Fibroblast of lung (primary cell): ENCODE measurements around the gene CHAD. TPM values are rescaled to one million over a fixed set of nuclear protein-coding genes. Genes with fewer than 3 reads are reported as not detected.
"Not testable (repeated sequence)": the region's sequence is repeated elsewhere in the genome, so short reads cannot be mapped to it uniquely, and the experiment has no call there.

Experiments used
- DNase-seq, 2 donors: peaks; one replicate each; pipeline versions ENCODE4 v3.0.0 to v3.0.0-alpha.2; 2010; ENCODE audit warnings: low read depth in 2 of 2
- H2AFZ ChIP-seq: 2 replicates; pipeline ENCODE4 v1.5.1; 2012; ENCODE audit warnings: low read length, control low read depth, inconsistent platforms
- H3K27ac ChIP-seq: 2 replicates; pipeline ENCODE4 v1.5.1; 2011; ENCODE audit warnings: low read length, control low read depth; ENCODE audit not compliant: insufficient read depth
- H3K27me3 ChIP-seq: 2 replicates; pipeline ENCODE4 v1.5.1; 2011; ENCODE audit warnings: mild to moderate bottlenecking, low read length; ENCODE audit not compliant: control insufficient read depth, insufficient read depth
- H3K36me3 ChIP-seq: 2 replicates; pipeline ENCODE4 v1.5.1; 2011; ENCODE audit warnings: low read length; ENCODE audit not compliant: control insufficient read depth, insufficient read depth
- H3K4me1 ChIP-seq: 2 replicates; pipeline ENCODE4 v1.5.1; 2011; ENCODE audit warnings: low read length; ENCODE audit not compliant: control insufficient read depth, insufficient read depth; ENCODE audit errors: extremely low read depth
- H3K4me2 ChIP-seq: 2 replicates; pipeline ENCODE4 v1.5.1; 2011; ENCODE audit warnings: low read length, control low read depth; ENCODE audit not compliant: insufficient read depth; ENCODE audit errors: extremely low read depth
- H3K4me3 ChIP-seq, 4 experiments: fragments of 200-600 bp in 1 of 4; sonication (generic) in 1 of 4; replicated peaks in 1 of 4; 2 replicates each; pipeline ENCODE4 v1.5.1; 2011 to 2016; ENCODE audit warnings: low read length in 4 of 4, low read depth in 3 of 4, mild to moderate bottlenecking in 3 of 4, control low read depth in 2 of 4, inconsistent platforms in 1 of 4, mixed read lengths in 1 of 4; ENCODE audit not compliant: insufficient read depth in 1 of 4; ENCODE audit errors: control extremely low read depth in 1 of 4
- H3K79me2 ChIP-seq: 2 replicates; pipeline ENCODE4 v1.5.1; 2012; ENCODE audit warnings: mild to moderate bottlenecking, low read length, inconsistent platforms; ENCODE audit not compliant: control insufficient read depth, insufficient read depth
- H3K9ac ChIP-seq: 2 replicates; pipeline ENCODE4 v1.5.1; 2011; ENCODE audit warnings: mild to moderate bottlenecking, low read length, control low read depth; ENCODE audit not compliant: insufficient read depth
- H3K9me3 ChIP-seq: 2 replicates; pipeline ENCODE4 v1.5.1; 2012; ENCODE audit warnings: low read depth, low read length; ENCODE audit not compliant: control insufficient read depth, insufficient read depth
- H4K20me1 ChIP-seq: 2 replicates; pipeline ENCODE4 v1.5.1; 2011; ENCODE audit warnings: low read length; ENCODE audit not compliant: control insufficient read depth, insufficient read depth; ENCODE audit errors: extremely low read depth
- CTCF ChIP-seq, 2 donors: IDR thresholded peaks in 1 of 2; conservative IDR thresholded peaks in 1 of 2; 1 replicate in 1 of 2; 2 replicates in 1 of 2; pipeline ENCODE4 v1.5.1; 2011 to 2012; ENCODE audit warnings: low read length in 2 of 2, control low read depth in 1 of 2, inconsistent platforms in 1 of 2, low read depth in 1 of 2, mild to moderate bottlenecking in 1 of 2
- EZH2 ChIP-seq: IDR thresholded peaks from 2 replicates; pipeline ENCODE4 v1.5.1; 2012; ENCODE audit warnings: low read length, control low read depth, mild to moderate bottlenecking; ENCODE audit errors: missing control alignments
- polyA plus RNA-seq, 2 donors: library from polyadenylated mRNA; depleted of rRNA in 1 of 2; stranded (reverse) in 1 of 2; unstranded in 1 of 2; fragments of >200 nt; gene quantifications; 2 replicates each; pipeline ENCODE4 v1.2.1, GENCODE V29; 2011 to 2012; ENCODE audit warnings: missing spikeins in 1 of 2
- total RNA-seq: library from RNA; depleted of rRNA; stranded (reverse); fragments of >200 nt; gene quantifications from 2 replicates; pipeline ENCODE4 v1.2.1, GENCODE V29; 2014

Gene CHAD
- total and polyA plus RNA-seq, 2 donors (not counting 1 experiment from before 2014, with no cell fraction given): not detected

- Histone ChIP-seq H4K20me1 (no peaks in the 10 kb centered on the region), H3K27ac (no peak overlapping the region), H3K9ac (no peak overlapping the region), H3K4me1 (no peaks in the 10 kb centered on the region), H3K4me2 (no peak overlapping the region), H3K36me3 (no peaks in the 10 kb centered on the region), H3K79me2 (no peaks in the 10 kb centered on the region), H3K4me3 (no peak overlapping the region), H2AFZ (no peak overlapping the region), H3K9me3 (no peaks in the 10 kb centered on the region), H3K27me3 (no peaks in the 10 kb centered on the region)
- no peak for DNase-seq
- TF ChIP-seq EZH2 (no peak), CTCF (conservative IDR thresholded peaks at IDR 0.05 in 1 of 2, IDR thresholded peaks at IDR 0.05 in 1 of 2; ENCODE audit: low read depth in 1 of 2, low read length in 2 of 2) (no peak)
Measured at GRCh38 chr17:50430821-50431618, 37.7 kb downstream of the CHAD start.

GRCh38 chr17:50429793-50430192 is 38.9 kb downstream of the CHAD start:
- H3K4me1 ChIP-seq: peaks cover 8% of the 10 kb centered on the region
- H3K27me3 ChIP-seq: no peaks in the 10 kb centered on the region
- no peaks in the 10 kb centered on the region for H3K79me2 ChIP-seq
- no peak overlapping the region for H3K9ac ChIP-seq
- no peaks in the 10 kb centered on the region for H3K36me3 ChIP-seq
- no peak overlapping the region for H3K27ac ChIP-seq
- no peak overlapping the region for H2AFZ ChIP-seq
- no peak overlapping the region for H3K4me3 ChIP-seq
- no peak for DNase-seq
- no peaks in the 10 kb centered on the region for H4K20me1 ChIP-seq
- no peaks in the 10 kb centered on the region for H3K9me3 ChIP-seq
- TF ChIP-seq CTCF (conservative IDR thresholded peaks at IDR 0.05 in 1 of 2, IDR thresholded peaks at IDR 0.05 in 1 of 2; ENCODE audit: low read depth in 1 of 2, low read length in 2 of 2): no peak
- no peak for TF ChIP-seq EZH2
- no peak overlapping the region for H3K4me2 ChIP-seq

- H3K9ac ChIP-seq: no peak overlapping the region
- H3K9me3 ChIP-seq: no peaks in the 10 kb centered on the region
- no peaks in the 10 kb centered on the region for H3K27me3 ChIP-seq
- no peaks in the 10 kb centered on the region for H3K79me2 ChIP-seq
- TF ChIP-seq CTCF (conservative IDR thresholded peaks at IDR 0.05 in 1 of 2, IDR thresholded peaks at IDR 0.05 in 1 of 2; ENCODE audit: low read depth in 1 of 2, low read length in 2 of 2) (no peak), EZH2 (no peak)
- H3K4me2 ChIP-seq: no peak overlapping the region
- H3K4me1 ChIP-seq: peaks cover 12% of the 10 kb centered on the region
- H3K4me3 ChIP-seq: no peak overlapping the region
- no peaks in the 10 kb centered on the region for H3K36me3 ChIP-seq
- H4K20me1 ChIP-seq: no peaks in the 10 kb centered on the region
- no peak overlapping the region for H2AFZ ChIP-seq
- DNase-seq: no peak
- H3K27ac ChIP-seq: no peak overlapping the region
Measured at GRCh38 chr17:50428831-50429424, 39.8 kb downstream of the CHAD start.

- H4K20me1 ChIP-seq, H3K9me3 ChIP-seq, H3K27ac ChIP-seq, DNase-seq, H3K27me3 ChIP-seq, H3K4me2 ChIP-seq, H3K36me3 ChIP-seq, H2AFZ ChIP-seq, H3K79me2 ChIP-seq, H3K4me3 ChIP-seq, H3K9ac ChIP-seq: not testable (repeated sequence)
- H3K4me1 ChIP-seq: peaks cover 12% of the 10 kb centered on the region
Measured at GRCh38 chr17:50428126-50428525, 40.6 kb downstream of the CHAD start.
